NCI-H1105 (cell line): ENCODE results near the gene CCDC93.

Source experiments
- DNase-seq: peaks from one replicate; lab custom pipeline; 2025; lab: John Stamatoyannopoulos, UW

CCDC93 gene

GRCh38 chr2:118013724-118014491 is at the start of gene CCDC93:
Gene CCDC93 (minus strand): TSS chr2:118014070. CDS start chr2:118013995, 75 bp downstream.
- peak; percentile 45 for DNase-seq

GRCh38 chr2:118062669-118063068 is 48.8 kb upstream of the CCDC93 start:
- DNase-seq, result no peak

GRCh38 chr2:118062048-118062447 is 48.2 kb upstream of the CCDC93 start:
- no peak for DNase-seq

GRCh38 chr2:118061135-118061955 is 47.5 kb upstream of the CCDC93 start:
- DNase-seq, result no peak

- no peak for DNase-seq
These were observed 46.1 kb upstream of the CCDC93 start for GRCh38 chr2:118059919-118060478.

GRCh38 chr2:118058951-118059350 is 45.1 kb upstream of the CCDC93 start:
- no peak for DNase-seq

- DNase-seq, result no peak
These were observed 42.9 kb upstream of the CCDC93 start for GRCh38 chr2:118056801-118057200.

GRCh38 chr2:118056165-118056534 is 42.3 kb upstream of the CCDC93 start:
- no peak for DNase-seq

- DNase-seq, result no peak
These were observed 41.8 kb upstream of the CCDC93 start for GRCh38 chr2:118055512-118056164.

GRCh38 chr2:118054213-118055008 is 40.5 kb upstream of the CCDC93 start:
- no peak for DNase-seq

GRCh38 chr2:118053681-118054080 is 39.8 kb upstream of the CCDC93 start:
- DNase-seq, result no peak

GRCh38 chr2:118052474-118052873 is 38.6 kb upstream of the CCDC93 start:
- no peak for DNase-seq

- no peak for DNase-seq
These were observed 38.0 kb upstream of the CCDC93 start for GRCh38 chr2:118051826-118052358.

- DNase-seq, result no peak
These were observed 37.1 kb upstream of the CCDC93 start for GRCh38 chr2:118050974-118051373.

- no peak for DNase-seq
These were observed 36.5 kb upstream of the CCDC93 start for GRCh38 chr2:118050386-118050785.

- no peak for DNase-seq
These were observed 35.9 kb upstream of the CCDC93 start for GRCh38 chr2:118049816-118050140.

GRCh38 chr2:118049140-118049815 is 35.4 kb upstream of the CCDC93 start:
- DNase-seq, result no peak

- no peak for DNase-seq
These were observed 34.5 kb upstream of the CCDC93 start for GRCh38 chr2:118048401-118048800.

- no peak for DNase-seq
These were observed 33.5 kb upstream of the CCDC93 start for GRCh38 chr2:118047380-118047826.

GRCh38 chr2:118046634-118047210 is 32.9 kb upstream of the CCDC93 start:
- peak; percentile 54 for DNase-seq
